Measurements from ENCODE around the gene OR52I1. TPM values are rescaled to one million over a fixed set of nuclear protein-coding genes. Genes with fewer than 3 reads are reported as not detected.

Gene OR52I1
- total RNA-seq, 2 donors from 2014 or later: not detected

- Histone ChIP-seq H3K4me1 (no peaks in the 10 kb centered on the region), H3K27ac (no peak overlapping the region), H3K27me3 (no peaks in the 10 kb centered on the region), H3K36me3 (no peaks in the 10 kb centered on the region), H3K4me3 (no peak overlapping the region), H3K9me3 (no peaks in the 10 kb centered on the region), H3K9ac (ENCODE audit: low read depth in 2 of 2, low read length in 2 of 2) (no peak overlapping the region)
- intact Hi-C loops (cut with DNase I): no loop called here
- no peak for TF ChIP-seq CTCF (IDR thresholded peaks at IDR 0.05)
- DNase-seq: peak; percentile 33
Observed at GRCh38 chr11:4577761-4578160, 16.1 kb upstream of the OR52I1 start.

GRCh38 chr11:4578624-4579023, 15.2 kb upstream of the OR52I1 start:
- H3K4me3 ChIP-seq: no peak overlapping the region
- no peak for DNase-seq
- no peak for TF ChIP-seq CTCF (IDR thresholded peaks at IDR 0.05)
- no peak overlapping the region for H3K9ac ChIP-seq (ENCODE audit: low read depth in 2 of 2, low read length in 2 of 2)
- no peaks in the 10 kb centered on the region for H3K27me3 ChIP-seq
- H3K9me3 ChIP-seq: no peaks in the 10 kb centered on the region
- no peak overlapping the region for H3K27ac ChIP-seq
- no peaks in the 10 kb centered on the region for H3K36me3 ChIP-seq
- intact Hi-C loops (cut with DNase I): no loop called here
- H3K4me1 ChIP-seq: no peaks in the 10 kb centered on the region

GRCh38 chr11:4580124-4580523, 13.7 kb upstream of the OR52I1 start:
- H3K9me3 ChIP-seq: no peaks in the 10 kb centered on the region
- H3K9ac ChIP-seq (ENCODE audit: low read depth in 2 of 2, low read length in 2 of 2): no peak overlapping the region
- H3K27ac ChIP-seq: no peak overlapping the region
- intact Hi-C loops (cut with DNase I): no loop called here
- TF ChIP-seq CTCF (IDR thresholded peaks at IDR 0.05): no peak
- no peaks in the 10 kb centered on the region for H3K27me3 ChIP-seq
- DNase-seq: no peak
- no peaks in the 10 kb centered on the region for H3K36me3 ChIP-seq
- H3K4me3 ChIP-seq: no peak overlapping the region
- no peaks in the 10 kb centered on the region for H3K4me1 ChIP-seq

GRCh38 chr11:4581443-4581842, 12.4 kb upstream of the OR52I1 start, which contains the start of gene OR52I2:
TSS of gene OR52I2 (plus strand) at chr11:4581743.
- no peak for TF ChIP-seq CTCF (IDR thresholded peaks at IDR 0.05)
- no peaks in the 10 kb centered on the region for H3K4me1 ChIP-seq
- no peaks in the 10 kb centered on the region for H3K27me3 ChIP-seq
- no peaks in the 10 kb centered on the region for H3K36me3 ChIP-seq
- no peak for DNase-seq
- no peaks in the 10 kb centered on the region for H3K9me3 ChIP-seq
- intact Hi-C loops (cut with DNase I): no loop called here
- no peak within 1 kb of the TSS for H3K4me3 ChIP-seq
- H3K27ac ChIP-seq: no peak within 1 kb of the TSS
- no peak within 1 kb of the TSS for H3K9ac ChIP-seq (ENCODE audit: low read depth in 2 of 2, low read length in 2 of 2)

- no peak for TF ChIP-seq CTCF (IDR thresholded peaks at IDR 0.05)
- no peaks in the 10 kb centered on the region for H3K4me1 ChIP-seq
- H3K9me3 ChIP-seq: no peaks in the 10 kb centered on the region
- DNase-seq: no peak
- no peak overlapping the region for H3K4me3 ChIP-seq
- no peak overlapping the region for H3K27ac ChIP-seq
- intact Hi-C loops (cut with DNase I): no loop called here
- no peaks in the 10 kb centered on the region for H3K27me3 ChIP-seq
- H3K9ac ChIP-seq (ENCODE audit: low read depth in 2 of 2, low read length in 2 of 2): no peak overlapping the region
- no peaks in the 10 kb centered on the region for H3K36me3 ChIP-seq
Observed at GRCh38 chr11:4589017-4589416, 4.8 kb upstream of the OR52I1 start.

- H3K9me3 ChIP-seq: no peaks in the 10 kb centered on the region
- no peak for TF ChIP-seq CTCF (IDR thresholded peaks at IDR 0.05)
- no peak overlapping the region for H3K27ac ChIP-seq
- H3K9ac ChIP-seq (ENCODE audit: low read depth in 2 of 2, low read length in 2 of 2): no peak overlapping the region
- H3K36me3 ChIP-seq: no peaks in the 10 kb centered on the region
- no peaks in the 10 kb centered on the region for H3K4me1 ChIP-seq
- H3K27me3 ChIP-seq: no peaks in the 10 kb centered on the region
- intact Hi-C loops (cut with DNase I): no loop called here
- no peak for DNase-seq
- H3K4me3 ChIP-seq: no peak overlapping the region
Observed at GRCh38 chr11:4605057-4605456, 11.2 kb downstream of the OR52I1 start.
